Measurements from ENCODE around the gene CD2BP2. TPM values are rescaled to one million over a fixed set of nuclear protein-coding genes. Genes with fewer than 3 reads are reported as not detected.
A peak's percentile ranks its signal among the peaks of the same experiment; 100 is the strongest.

Gene CD2BP2
- total and polyA plus RNA-seq, 9 of the 15 experiments (the other 6 are each of a cell fraction or from before 2014, with no cell fraction given), result 3.9 to 51.1 (median 32.8) TPM

DNA sequence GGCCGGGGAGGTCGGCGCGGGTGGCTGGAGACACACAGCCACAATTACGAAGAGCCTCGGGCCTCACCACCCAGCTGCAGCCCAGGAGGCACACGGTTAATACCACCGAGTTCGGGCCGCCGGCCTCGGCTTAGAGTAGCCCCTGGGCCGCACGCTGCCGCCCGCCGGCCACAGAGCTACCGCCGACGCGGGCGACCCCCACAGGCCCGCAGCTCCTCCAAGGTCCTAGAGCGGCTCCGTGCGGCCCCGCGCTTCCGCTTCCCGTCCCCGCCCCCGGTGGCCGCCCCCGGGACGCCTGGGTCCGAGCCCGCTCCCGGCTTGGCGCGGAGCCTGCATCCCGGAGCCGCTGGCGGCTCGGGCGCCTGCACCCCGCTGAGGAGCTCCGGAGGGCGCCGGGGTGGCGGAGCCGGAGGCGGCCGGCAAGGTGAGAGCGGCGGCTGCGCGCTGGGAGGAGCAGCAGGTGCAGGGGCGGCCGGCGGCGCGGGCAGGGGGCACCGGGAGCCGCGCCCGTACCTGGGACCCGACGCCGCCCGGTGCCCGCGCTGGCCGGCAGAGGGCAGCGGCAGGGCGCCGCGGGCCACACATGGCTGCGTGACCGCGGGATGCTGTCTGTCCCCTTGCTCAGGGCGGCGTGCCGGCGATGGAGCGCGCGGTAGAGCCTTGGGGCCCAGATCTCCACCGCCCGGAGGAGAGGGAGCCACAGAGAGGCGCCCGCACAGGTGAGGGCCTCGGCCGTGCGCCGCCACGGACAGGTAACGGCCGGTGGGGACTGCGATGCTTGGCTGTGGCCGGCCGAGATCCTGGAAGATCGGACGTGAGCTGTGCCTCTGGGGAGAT lies 40.3 kb upstream of the CD2BP2 start, which contains the start of gene ZNF48 (continued):
- TF ChIP-seq ELF1 (tag; IDR thresholded peaks at IDR 0.05) (peak; percentile 91), SMARCA4 (IDR thresholded peaks at IDR 0.05) (no peak)
- TF ChIP-seq, protein P1, sequence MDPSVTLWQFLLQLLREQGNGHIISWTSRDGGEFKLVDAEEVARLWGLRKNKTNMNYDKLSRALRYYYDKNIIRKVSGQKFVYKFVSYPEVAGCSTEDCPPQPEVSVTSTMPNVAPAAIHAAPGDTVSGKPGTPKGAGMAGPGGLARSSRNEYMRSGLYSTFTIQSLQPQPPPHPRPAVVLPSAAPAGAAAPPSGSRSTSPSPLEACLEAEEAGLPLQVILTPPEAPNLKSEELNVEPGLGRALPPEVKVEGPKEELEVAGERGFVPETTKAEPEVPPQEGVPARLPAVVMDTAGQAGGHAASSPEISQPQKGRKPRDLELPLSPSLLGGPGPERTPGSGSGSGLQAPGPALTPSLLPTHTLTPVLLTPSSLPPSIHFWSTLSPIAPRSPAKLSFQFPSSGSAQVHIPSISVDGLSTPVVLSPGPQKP (CRISPR knock-in tag; IDR thresholded peaks at IDR 0.05), result no peak
- TF ChIP-seq, protein P2, sequence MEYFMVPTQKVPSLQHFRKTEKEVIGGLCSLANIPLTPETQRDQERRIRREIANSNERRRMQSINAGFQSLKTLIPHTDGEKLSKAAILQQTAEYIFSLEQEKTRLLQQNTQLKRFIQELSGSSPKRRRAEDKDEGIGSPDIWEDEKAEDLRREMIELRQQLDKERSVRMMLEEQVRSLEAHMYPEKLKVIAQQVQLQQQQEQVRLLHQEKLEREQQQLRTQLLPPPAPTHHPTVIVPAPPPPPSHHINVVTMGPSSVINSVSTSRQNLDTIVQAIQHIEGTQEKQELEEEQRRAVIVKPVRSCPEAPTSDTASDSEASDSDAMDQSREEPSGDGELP (CRISPR knock-in tag; IDR thresholded peaks at IDR 0.05; ENCODE audit: borderline replicate concordance), result peak; percentile 89
- TF ChIP-seq, protein P3, sequence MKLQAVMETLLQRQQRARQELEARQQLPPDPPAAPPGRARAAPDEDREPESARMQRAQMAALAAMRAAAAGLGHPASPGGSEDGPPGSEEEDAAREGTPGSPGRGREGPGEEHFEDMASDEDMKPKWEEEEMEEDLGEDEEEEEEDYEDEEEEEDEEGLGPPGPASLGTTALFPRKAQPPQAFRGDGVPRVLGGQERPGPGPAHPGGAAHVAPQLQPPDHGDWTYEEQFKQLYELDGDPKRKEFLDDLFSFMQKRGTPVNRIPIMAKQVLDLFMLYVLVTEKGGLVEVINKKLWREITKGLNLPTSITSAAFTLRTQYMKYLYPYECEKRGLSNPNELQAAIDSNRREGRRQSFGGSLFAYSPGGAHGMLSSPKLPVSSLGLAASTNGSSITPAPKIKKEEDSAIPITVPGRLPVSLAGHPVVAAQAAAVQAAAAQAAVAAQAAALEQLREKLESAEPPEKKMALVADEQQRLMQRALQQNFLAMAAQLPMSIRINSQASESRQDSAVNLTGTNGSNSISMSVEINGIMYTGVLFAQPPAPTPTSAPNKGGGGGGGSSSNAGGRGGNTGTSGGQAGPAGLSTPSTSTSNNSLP (IDR thresholded peaks at IDR 0.05; ENCODE audit: borderline replicate concordance, low read depth, low read length), result no peak
- TF ChIP-seq, protein P4, sequence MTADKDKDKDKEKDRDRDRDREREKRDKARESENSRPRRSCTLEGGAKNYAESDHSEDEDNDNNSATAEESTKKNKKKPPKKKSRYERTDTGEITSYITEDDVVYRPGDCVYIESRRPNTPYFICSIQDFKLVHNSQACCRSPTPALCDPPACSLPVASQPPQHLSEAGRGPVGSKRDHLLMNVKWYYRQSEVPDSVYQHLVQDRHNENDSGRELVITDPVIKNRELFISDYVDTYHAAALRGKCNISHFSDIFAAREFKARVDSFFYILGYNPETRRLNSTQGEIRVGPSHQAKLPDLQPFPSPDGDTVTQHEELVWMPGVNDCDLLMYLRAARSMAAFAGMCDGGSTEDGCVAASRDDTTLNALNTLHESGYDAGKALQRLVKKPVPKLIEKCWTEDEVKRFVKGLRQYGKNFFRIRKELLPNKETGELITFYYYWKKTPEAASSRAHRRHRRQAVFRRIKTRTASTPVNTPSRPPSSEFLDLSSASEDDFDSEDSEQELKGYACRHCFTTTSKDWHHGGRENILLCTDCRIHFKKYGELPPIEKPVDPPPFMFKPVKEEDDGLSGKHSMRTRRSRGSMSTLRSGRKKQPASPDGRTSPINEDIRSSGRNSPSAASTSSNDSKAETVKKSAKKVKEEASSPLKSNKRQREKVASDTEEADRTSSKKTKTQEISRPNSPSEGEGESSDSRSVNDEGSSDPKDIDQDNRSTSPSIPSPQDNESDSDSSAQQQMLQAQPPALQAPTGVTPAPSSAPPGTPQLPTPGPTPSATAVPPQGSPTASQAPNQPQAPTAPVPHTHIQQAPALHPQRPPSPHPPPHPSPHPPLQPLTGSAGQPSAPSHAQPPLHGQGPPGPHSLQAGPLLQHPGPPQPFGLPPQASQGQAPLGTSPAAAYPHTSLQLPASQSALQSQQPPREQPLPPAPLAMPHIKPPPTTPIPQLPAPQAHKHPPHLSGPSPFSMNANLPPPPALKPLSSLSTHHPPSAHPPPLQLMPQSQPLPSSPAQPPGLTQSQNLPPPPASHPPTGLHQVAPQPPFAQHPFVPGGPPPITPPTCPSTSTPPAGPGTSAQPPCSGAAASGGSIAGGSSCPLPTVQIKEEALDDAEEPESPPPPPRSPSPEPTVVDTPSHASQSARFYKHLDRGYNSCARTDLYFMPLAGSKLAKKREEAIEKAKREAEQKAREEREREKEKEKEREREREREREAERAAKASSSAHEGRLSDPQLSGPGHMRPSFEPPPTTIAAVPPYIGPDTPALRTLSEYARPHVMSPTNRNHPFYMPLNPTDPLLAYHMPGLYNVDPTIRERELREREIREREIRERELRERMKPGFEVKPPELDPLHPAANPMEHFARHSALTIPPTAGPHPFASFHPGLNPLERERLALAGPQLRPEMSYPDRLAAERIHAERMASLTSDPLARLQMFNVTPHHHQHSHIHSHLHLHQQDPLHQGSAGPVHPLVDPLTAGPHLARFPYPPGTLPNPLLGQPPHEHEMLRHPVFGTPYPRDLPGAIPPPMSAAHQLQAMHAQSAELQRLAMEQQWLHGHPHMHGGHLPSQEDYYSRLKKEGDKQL (CRISPR knock-in tag; IDR thresholded peaks at IDR 0.05; ENCODE audit: borderline replicate concordance), result no peak
- TF ChIP-seq, protein P5, sequence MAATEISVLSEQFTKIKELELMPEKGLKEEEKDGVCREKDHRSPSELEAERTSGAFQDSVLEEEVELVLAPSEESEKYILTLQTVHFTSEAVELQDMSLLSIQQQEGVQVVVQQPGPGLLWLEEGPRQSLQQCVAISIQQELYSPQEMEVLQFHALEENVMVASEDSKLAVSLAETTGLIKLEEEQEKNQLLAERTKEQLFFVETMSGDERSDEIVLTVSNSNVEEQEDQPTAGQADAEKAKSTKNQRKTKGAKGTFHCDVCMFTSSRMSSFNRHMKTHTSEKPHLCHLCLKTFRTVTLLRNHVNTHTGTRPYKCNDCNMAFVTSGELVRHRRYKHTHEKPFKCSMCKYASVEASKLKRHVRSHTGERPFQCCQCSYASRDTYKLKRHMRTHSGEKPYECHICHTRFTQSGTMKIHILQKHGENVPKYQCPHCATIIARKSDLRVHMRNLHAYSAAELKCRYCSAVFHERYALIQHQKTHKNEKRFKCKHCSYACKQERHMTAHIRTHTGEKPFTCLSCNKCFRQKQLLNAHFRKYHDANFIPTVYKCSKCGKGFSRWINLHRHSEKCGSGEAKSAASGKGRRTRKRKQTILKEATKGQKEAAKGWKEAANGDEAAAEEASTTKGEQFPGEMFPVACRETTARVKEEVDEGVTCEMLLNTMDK (IDR thresholded peaks at IDR 0.05; ENCODE audit: borderline replicate concordance, insufficient read depth, low read depth, low read length, poor library complexity, severe bottlenecking), result peak; percentile 62
